Measurements from ENCODE around the gene RAE1.

Gene RAE1, protein sequence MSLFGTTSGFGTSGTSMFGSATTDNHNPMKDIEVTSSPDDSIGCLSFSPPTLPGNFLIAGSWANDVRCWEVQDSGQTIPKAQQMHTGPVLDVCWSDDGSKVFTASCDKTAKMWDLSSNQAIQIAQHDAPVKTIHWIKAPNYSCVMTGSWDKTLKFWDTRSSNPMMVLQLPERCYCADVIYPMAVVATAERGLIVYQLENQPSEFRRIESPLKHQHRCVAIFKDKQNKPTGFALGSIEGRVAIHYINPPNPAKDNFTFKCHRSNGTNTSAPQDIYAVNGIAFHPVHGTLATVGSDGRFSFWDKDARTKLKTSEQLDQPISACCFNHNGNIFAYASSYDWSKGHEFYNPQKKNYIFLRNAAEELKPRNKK

DNA sequence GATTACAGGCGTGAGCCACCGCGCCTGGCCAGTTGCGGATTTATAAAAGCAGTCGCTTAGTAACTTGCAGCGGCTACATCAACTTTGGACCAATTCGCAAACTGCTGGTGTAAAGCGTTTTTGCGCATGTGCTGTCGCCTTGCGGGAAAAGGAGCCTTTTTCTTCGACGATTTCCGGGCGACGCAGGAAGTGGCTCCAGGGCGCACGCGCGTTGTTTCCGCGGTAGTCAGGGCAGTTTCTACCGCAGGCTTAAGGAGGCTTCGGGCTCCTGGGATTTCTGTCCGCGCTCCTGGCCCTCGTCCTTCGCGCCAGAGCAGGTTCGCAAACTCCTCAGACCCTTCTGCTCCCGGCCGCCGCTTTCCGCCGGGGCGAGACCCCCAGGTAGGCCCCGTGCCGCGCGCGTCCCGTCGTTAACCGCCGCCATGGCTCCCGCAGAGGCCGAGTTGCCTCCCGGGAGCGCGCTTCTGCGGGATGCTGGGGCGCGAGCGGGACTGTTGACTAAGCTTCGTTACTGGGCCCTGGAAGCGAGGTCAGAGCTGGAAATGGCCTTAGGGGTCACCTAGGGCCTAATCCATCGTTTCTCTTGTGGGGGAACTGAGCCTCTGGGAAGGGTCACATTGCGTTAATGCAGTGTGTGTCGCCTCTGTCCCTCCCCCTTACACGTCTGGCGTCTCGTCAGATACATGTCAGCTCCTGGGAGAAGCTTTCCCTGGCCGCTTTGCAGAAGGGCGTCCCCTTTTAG is at the start of gene RAE1:
RAE1 (plus strand) TSS at position 214 of the 742 bp plus-strand sequence. CDS start 2,784 bp downstream, outside the sequence.
- DNase-seq (ENCODE audit: low spot score), result peak; percentile 94

DNA sequence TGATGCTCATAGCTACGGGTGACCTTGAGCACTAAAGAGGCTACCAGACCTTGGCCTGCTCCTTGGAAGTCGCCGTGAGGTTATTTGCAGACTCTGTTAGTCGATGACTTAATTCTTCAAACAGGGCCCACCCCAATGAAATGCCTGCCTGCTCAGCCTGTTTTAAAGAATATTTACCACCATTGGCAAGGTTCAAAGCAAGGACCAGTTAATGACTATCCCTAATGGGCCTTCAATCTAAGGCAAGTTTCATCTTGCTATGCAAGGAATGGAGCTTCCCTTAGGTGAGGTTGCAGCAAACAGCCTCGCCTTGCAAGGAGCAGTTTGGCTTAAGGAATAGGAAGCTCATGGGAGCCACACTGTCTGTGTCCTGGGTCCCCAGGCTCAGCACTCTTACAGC is 44.3 kb upstream of the RAE1 start:
- DNase-seq (ENCODE audit: low spot score), result no peak

DNA sequence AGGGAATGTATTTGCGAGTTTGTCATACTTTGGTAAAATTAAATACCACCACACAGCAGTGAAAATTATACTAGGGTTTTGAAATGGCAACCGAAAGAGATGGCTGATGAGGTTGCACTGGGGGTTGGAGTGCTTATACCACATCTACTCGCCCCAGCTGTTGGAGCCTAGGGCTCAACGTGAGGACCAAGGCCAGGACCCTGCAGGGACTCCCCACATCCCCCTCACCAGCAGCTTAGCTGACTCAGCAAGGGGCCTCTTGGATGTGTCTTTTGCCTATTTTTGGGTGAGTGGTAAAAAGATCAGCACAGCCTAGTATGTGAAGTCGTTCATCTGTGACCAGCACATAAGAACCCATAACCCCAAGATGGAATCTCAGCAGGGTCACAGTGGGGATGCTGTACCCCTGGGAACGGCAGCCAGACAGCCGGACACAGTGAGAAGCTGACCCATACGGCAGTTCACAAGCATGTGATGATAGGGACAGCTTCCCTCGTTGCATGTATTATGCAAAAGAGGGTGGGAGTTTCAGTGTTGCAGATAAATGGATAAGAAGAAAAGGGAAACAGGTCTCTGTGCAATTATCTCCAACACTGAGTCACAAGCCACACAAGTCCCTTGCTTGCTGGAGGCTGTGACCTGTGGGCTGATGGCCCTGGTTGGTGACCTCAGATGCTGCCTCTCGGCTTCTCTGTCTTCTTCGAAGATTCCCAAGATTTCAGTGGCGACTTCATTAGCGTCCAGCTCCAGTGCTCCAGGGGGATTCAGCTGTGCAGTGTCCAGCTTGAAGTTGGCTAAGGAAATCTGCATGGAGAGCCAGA is 42.4 kb upstream of the RAE1 start:
- no peak for DNase-seq (ENCODE audit: low spot score)

DNA sequence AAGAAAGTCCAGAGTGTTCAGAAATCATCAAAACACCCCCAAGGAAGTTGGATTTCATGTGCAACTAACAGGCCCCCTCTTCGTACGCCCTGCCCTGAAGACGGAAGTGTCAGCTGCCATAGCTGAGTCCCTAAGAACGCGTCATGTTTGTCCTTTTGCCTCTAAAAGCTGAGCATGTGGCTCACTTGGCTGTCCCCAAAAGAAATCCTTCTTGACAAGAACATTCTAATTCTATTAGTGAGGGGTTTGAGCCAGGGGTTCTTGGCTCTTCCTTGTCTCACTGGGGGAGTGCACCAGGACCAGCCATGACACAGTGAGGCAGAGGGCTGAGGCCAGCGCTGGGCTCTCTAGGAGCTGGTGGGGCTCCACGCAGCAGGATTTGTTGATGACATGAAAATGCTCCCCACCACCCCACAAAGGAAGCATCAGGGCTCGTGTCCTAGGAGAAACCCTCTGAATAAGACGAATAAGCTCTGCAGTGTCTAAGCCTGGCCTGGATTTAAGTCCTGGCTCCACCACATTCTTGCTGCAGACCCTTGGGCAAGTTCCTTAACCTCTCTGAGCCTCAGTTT is 41.4 kb upstream of the RAE1 start:
- no peak for DNase-seq (ENCODE audit: low spot score)

DNA sequence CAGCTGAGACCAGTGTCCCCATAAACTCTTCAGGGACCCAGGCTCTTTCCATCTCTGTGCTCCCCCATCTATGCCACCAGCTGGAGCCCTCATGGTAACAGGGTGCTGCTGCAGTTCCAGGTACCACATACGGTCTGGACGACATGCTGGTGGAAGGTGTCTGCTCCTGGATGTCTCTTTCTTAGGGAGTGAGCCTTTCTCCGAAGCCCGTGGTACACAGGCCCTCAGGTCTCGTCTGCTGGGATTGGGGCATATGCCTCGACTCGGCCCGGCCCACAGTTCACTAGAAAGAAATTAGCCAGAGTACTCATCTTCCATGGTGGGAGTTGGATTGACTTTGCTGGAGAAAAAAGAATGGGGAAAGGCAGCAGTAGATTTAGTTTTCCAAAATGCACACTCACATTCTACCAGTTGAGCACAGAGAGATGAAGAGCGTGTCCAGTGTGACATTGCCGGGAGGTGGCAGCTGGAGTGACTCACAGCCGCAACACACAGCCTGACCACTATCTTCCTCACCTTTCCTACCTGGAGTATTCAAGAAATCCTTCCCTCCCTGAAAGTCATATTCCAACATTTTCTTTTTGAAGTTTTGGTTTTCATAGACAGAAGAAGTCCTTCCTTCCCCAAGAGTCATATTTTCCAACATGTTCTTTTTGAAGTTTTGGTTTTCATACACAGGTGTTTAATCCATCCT is 40.1 kb upstream of the RAE1 start:
- no peak for DNase-seq (ENCODE audit: low spot score)

GRCh38 chr20:57312138-57312537 is 38.9 kb upstream of the RAE1 start:
- no peak for DNase-seq (ENCODE audit: low spot score)

DNA sequence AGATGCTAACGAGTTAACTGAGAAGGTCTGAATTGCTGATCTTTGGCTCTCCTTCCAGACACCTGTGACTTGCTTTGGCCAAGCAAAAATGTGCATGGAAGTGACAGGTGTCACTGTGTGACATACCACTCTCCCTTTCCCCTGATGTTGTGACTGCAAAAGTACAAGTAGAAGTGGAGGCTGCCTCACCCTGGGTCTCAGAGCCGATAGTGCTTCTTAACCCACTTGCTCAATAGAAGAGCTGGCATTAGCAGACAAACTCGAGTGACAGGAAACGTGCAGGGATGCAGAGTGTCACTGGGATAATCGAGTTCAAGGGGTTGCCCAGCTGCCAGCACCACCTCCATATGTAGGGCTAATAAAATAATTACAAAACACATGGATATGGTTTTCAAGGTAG is 37.8 kb upstream of the RAE1 start:
- no peak for DNase-seq (ENCODE audit: low spot score)

GRCh38 chr20:57313951-57314350 is 37.1 kb upstream of the RAE1 start:
- DNase-seq (ENCODE audit: low spot score), result no peak

- no peak for DNase-seq (ENCODE audit: low spot score)
Observed at GRCh38 chr20:57315083-57315975, 35.7 kb upstream of the RAE1 start.

DNA sequence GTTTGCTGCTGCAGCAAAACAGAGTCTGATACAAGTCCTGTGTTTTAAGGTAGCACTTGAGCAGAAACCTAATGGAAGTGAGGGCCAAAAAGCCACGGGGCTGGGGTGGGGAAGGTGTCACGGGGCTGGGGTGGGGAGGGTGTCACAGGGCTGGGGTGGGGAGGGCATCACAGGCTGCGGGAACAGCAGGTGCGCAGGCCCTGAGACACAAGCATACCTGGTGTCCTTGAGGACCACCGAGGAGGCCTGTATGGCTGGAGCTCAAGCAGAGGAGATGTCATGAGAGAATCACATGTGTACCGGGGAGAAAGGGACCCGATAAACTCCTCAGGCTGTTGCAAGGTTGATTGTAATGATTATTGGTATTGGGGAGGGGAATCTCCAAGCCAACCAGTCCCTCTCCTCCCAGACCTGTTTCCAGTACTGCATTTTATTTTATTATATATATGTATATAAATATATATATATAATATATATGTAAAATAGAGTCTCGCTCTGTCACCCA is 35.0 kb upstream of the RAE1 start:
- no peak for DNase-seq (ENCODE audit: low spot score)

- no peak for DNase-seq (ENCODE audit: low spot score)
Observed at GRCh38 chr20:57316795-57317201, 34.3 kb upstream of the RAE1 start.

DNA sequence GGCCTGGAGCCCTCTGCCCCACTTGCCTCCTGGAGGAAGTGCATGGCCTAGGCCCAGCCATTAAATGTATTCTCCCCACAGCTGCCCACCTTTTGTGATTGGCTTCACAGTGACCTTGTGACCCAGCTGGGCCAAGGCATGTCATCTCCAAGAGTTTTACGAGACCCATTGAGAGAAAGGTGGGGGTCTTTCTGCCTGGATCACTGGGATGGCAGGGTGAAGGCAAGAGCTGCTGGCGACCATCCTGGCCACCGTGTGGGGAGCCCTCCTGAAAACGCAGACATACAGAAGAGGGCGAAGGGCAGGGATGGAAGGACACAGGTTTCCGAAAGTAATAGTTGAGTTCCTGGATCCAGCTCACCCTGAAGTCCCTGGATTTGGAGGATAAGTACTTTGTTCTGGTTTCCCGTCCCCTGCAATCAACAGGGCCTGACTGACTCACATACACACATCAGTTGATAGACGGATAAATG is 33.7 kb upstream of the RAE1 start:
- no peak for DNase-seq (ENCODE audit: low spot score)

- no peak for DNase-seq (ENCODE audit: low spot score)
Observed at GRCh38 chr20:57317789-57318371, 33.2 kb upstream of the RAE1 start.

GRCh38 chr20:57319584-57319983 is 31.5 kb upstream of the RAE1 start:
- DNase-seq (ENCODE audit: low spot score), result no peak

DNA sequence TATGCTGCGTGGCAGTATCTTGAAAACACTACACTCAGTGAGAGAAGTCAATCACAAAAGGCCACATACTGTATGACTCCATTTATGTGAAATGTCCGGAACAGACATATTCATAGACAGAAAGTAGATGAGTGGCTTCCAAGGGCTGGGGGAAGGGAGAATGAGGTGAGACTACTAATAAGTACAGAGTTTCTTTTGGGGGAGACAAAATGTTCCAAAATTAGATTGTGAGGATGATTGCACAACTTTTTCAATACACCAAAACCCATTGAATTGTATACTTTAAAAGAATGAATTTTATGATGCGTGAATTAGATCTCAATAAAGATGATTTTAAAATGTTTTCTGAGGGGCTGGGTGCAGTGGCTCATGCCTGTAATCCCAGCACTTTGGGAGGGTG is 30.7 kb upstream of the RAE1 start:
- no peak for DNase-seq (ENCODE audit: low spot score)

DNA sequence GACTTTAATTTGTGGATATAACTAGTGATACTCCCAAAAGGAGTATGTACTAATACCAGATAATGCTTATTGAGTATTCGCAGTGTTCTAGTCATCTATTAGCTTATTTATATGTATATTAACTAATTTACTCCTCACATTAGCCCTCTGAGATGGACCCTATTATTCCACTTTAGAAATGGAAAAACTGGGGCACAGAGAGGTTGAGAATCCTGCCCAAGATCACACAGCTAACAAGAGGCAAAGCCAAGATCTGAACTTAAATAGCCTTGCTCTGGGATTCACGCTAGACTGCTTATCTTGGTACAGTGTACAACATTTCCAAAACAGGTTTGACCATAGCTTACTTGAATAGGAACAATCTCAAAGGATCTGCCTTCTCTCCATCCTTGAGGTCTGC is 29.9 kb upstream of the RAE1 start:
- DNase-seq (ENCODE audit: low spot score), result no peak

- no peak for DNase-seq (ENCODE audit: low spot score)
Observed at GRCh38 chr20:57322476-57322875, 28.6 kb upstream of the RAE1 start.

DNA sequence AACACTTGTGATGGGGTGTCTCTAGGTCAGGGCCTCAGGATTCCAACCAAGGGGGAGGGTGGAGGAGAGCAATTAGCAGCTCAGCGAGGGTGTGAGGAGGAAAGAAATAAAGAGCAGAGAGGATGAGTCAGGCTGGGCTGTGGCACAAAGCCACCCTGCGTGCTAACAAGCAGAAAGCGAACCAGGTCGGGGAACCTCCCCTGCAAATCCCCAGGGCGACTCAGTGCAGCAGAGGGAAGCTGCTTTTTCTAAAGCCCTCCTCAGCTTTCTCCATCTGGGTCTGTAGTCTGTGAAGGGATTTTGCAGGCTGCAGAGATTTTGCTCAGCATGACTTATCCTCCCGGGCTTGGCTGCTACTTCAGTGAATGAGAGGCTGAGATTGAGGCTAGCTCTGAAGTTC is 28.0 kb upstream of the RAE1 start:
- peak; percentile 75 for DNase-seq (ENCODE audit: low spot score)

- no peak for DNase-seq (ENCODE audit: low spot score)
Observed at GRCh38 chr20:57325632-57326356, 25.3 kb upstream of the RAE1 start.

All from AG08395 (cell line).